ENCODE measurements around the gene OR5M11. TPM values are rescaled to one million over a fixed set of nuclear protein-coding genes. Genes with fewer than 3 reads are reported as not detected.
"Not testable (repeated sequence)": the region's sequence is repeated elsewhere in the genome, so short reads cannot be mapped to it uniquely, and the experiment has no call there.

The OR5M11 gene
- total RNA-seq (2014; rRNA removed; shearing (Covaris generic)) = not detected in 2 replicates

- no peak for DNase-seq (ENCODE audit: low spot score)
These were observed at the start of gene OR5M11 for GRCh38 chr11:56543157-56543556. OR5M11 (minus strand) TSS chr11:56543257; CDS start chr11:56543257, 0 bp downstream.

- not testable (repeated sequence) for DNase-seq (ENCODE audit: low spot score)
These were observed 49.1 kb upstream of the OR5M11 start for GRCh38 chr11:56592088-56592717.

GRCh38 chr11:56577621-56578020, 34.6 kb upstream of the OR5M11 start, which contains the start of gene OR5M10:
OR5M10 (minus strand) TSS chr11:56577721; CDS start chr11:56577721, 0 bp downstream.
- DNase-seq (ENCODE audit: low spot score) = no peak

- peak; percentile 32 for DNase-seq (ENCODE audit: low spot score)
These were observed 15.5 kb upstream of the OR5M11 start for GRCh38 chr11:56558574-56558973.

GRCh38 chr11:56554691-56555090, 11.6 kb upstream of the OR5M11 start:
- peak; percentile 48 for DNase-seq (ENCODE audit: low spot score)

GRCh38 chr11:56545531-56545930, 2.5 kb upstream of the OR5M11 start:
- DNase-seq (ENCODE audit: low spot score) = peak; percentile 61

- DNase-seq (ENCODE audit: low spot score) = no peak
These were observed 682 bp upstream of the OR5M11 start for GRCh38 chr11:56543739-56544138.

GRCh38 chr11:56533054-56533740, 9.9 kb downstream of the OR5M11 start:
- peak; percentile 60 for DNase-seq (ENCODE audit: low spot score)

GRCh38 chr11:56531856-56532255, 11.2 kb downstream of the OR5M11 start:
- peak; percentile 59 for DNase-seq (ENCODE audit: low spot score)

GRCh38 chr11:56522008-56522407, 21.0 kb downstream of the OR5M11 start:
- peak; percentile 74 for DNase-seq (ENCODE audit: low spot score)

- DNase-seq (ENCODE audit: low spot score) = no peak
These were observed 29.8 kb downstream of the OR5M11 start for GRCh38 chr11:56513280-56513679.

GRCh38 chr11:56509439-56509838, 33.6 kb downstream of the OR5M11 start:
- DNase-seq (ENCODE audit: low spot score) = peak; percentile 98

GRCh38 chr11:56497010-56497409, 46.0 kb downstream of the OR5M11 start:
- DNase-seq (ENCODE audit: low spot score) = no peak

- no peak for DNase-seq (ENCODE audit: low spot score)
These were observed 47.9 kb downstream of the OR5M11 start for GRCh38 chr11:56495117-56495516.

Other genes with a start within 250 kb of the OR5M11 start
- not detected in 2 replicates for gene OR8K3, start 228.1 kb downstream of the OR5M11 start, total RNA-seq (2014; rRNA removed; shearing (Covaris generic))
- gene OR8K1, start 197.2 kb downstream of the OR5M11 start, total RNA-seq (2014; rRNA removed; shearing (Covaris generic)) = not detected in 2 replicates
- not detected in 2 replicates for gene OR8J1, start 189.0 kb downstream of the OR5M11 start, total RNA-seq (2014; rRNA removed; shearing (Covaris generic))
- gene OR8U1, start 167.6 kb downstream of the OR5M11 start, total RNA-seq (2014; rRNA removed; shearing (Covaris generic)) = not detected in 2 replicates
- gene OR5AL1, start 130.6 kb downstream of the OR5M11 start, total RNA-seq (2014; rRNA removed; shearing (Covaris generic)) = not detected in 2 replicates
- not detected in 2 replicates for gene OR5M3, start 69.9 kb downstream of the OR5M11 start, total RNA-seq (2014; rRNA removed; shearing (Covaris generic))
- not detected in 2 replicates for gene OR5M8, start 51.9 kb downstream of the OR5M11 start, total RNA-seq (2014; rRNA removed; shearing (Covaris generic))
- gene OR5M10, start 34.5 kb upstream of the OR5M11 start, total RNA-seq (2014; rRNA removed; shearing (Covaris generic)) = not detected in 2 replicates
- not detected in 2 replicates for gene OR5M1, start 71.6 kb upstream of the OR5M11 start, total RNA-seq (2014; rRNA removed; shearing (Covaris generic))
- not detected in 2 replicates for gene OR5AP2, start 99.2 kb upstream of the OR5M11 start, total RNA-seq (2014; rRNA removed; shearing (Covaris generic))
- gene OR5AR1, start 120.4 kb upstream of the OR5M11 start, total RNA-seq (2014; rRNA removed; shearing (Covaris generic)) = not detected in 2 replicates
- not detected in 2 replicates for gene OR9G1, start 155.8 kb upstream of the OR5M11 start, total RNA-seq (2014; rRNA removed; shearing (Covaris generic))
- not detected in 2 replicates for gene OR9G4, start 205.4 kb upstream of the OR5M11 start, total RNA-seq (2014; rRNA removed; shearing (Covaris generic))